Adrenal gland (tissue), 12 donors: ENCODE data around the gene BBX. TPM values are rescaled to one million over a fixed set of nuclear protein-coding genes. Genes with fewer than 3 reads are reported as not detected.

Experiments used
- DNase-seq, 7 donors: peaks; one replicate each; pipeline ENCODE4 v3.0.0-alpha.2; 2019 to 2020
- H3K27ac ChIP-seq, 5 donors: fragments of 200-600 bp; sonication (generic) in 4 of 5; 1 replicate in 3 of 5; 2 replicates in 2 of 5; pipeline versions ENCODE4 v1.5.1 to v1.8.0; 2016 to 2020; ENCODE audit warnings: mild to moderate bottlenecking in 1 of 5
- H3K27me3 ChIP-seq: fragments of 200-600 bp; 2 replicates; pipeline ENCODE4 v1.8.0; 2021
- H3K36me3 ChIP-seq, 2 donors: fragments of 200-600 bp; replicated peaks in 1 of 2; 1 replicate in 1 of 2; 2 replicates in 1 of 2; pipeline versions ENCODE4 v1.5.1 to v1.8.0; 2018 to 2022
- H3K4me1 ChIP-seq, 2 donors: fragments of 200-600 bp; replicated peaks in 1 of 2; 1 replicate in 1 of 2; 2 replicates in 1 of 2; pipeline versions ENCODE4 v1.5.1 to v1.8.0; 2018 to 2021
- H3K4me3 ChIP-seq, 4 donors: fragments of 200-600 bp; sonication (generic) in 3 of 4; one replicate each; pipeline ENCODE4 v1.5.1; 2016 to 2018
- H3K9me3 ChIP-seq, 3 donors: fragments of 200-600 bp; sonication (generic) in 1 of 3; replicated peaks in 1 of 3; 1 replicate in 2 of 3; 2 replicates in 1 of 3; pipeline versions ENCODE4 v1.5.1 to v1.8.0; 2016 to 2021
- POLR2A ChIP-seq, 2 donors: fragments of 450-650 bp; IDR thresholded peaks; one replicate each; pipeline ENCODE4 v1.6.1; 2017; ENCODE audit warnings: antibody characterized with exemption in 2 of 2, mild to moderate bottlenecking in 2 of 2, moderate library complexity in 1 of 2
- WGBS, 4 donors: extraction: QIAGEN DNeasy Blood & Tissue Kit in 2 of 4; methylation state at CpG; one replicate each; pipeline versions ENCODE4 v1.1.5 to v1.1.7; 2013 to 2017; 5-methylcytosine and 5-hydroxymethylcytosine counted together
- intact Hi-C, 2 donors: fragments of 100-400 bp; cut with DNase I; formaldehyde crosslinking; loops; one replicate each; pipeline versions ENCODE4 v1.14.1 to v1.15.0; 2022 to 2023
- polyA plus RNA-seq, 3 donors: library from polyadenylated mRNA; stranded (reverse); fragments of 200-250 nt in 2 of 3; fragments of 350-450 nt in 1 of 3; fragmentation: Illumina TruSeq in 1 of 3; extraction: RNeasy Lipid Tissue Mini Kit (QIAGEN cat#74804) in 1 of 3; gene quantifications; one replicate each; pipeline ENCODE4 v1.2.3, GENCODE V29; 2013 to 2014
- total RNA-seq, 9 donors: library from RNA; depleted of rRNA in 4 of 9; stranded (reverse); fragments of >200 nt in 4 of 9; fragments of 120-200 nt in 1 of 9; fragmentation: NEBNext Ultra II Directional in 1 of 9; extraction: Animal tissue kit (Norgen Biotek cat#: 25700) in 1 of 9; gene quantifications; one replicate each; pipeline versions ENCODE4 v1.1.0 to v1.2.4, GENCODE V29; 2013 to 2023
- TF ChIP-seq, protein P1 (sequence below), 6 experiments: fragments of 450-650 bp in 4 of 6; fragments of 200-600 bp in 2 of 6; sonication (generic) in 1 of 6; IDR thresholded peaks; 1 replicate in 5 of 6; 2 replicates in 1 of 6; pipeline versions ENCODE4 v1.5.1 to v1.8.0; 2016 to 2021; ENCODE audit warnings: antibody characterized with exemption in 6 of 6, mild to moderate bottlenecking in 2 of 6, moderate library complexity in 1 of 6
- donor health status: healthy with polysubstance abuse.
- donor health status: Bipolar disorder and iron deficiency.
- donor health status: DM: yes; HTN: yes; CAD: no.
- donor health status: DM: no; HTN: no; CAD: no.
- donor health status: DM: no; HTN: no; CAD: no.
- donor health status: DM: yes; HTN: yes; CAD: no.

BBX gene
- total and polyA plus RNA-seq, 12 donors = 12.8 to 208 (median 116) TPM

DNA sequence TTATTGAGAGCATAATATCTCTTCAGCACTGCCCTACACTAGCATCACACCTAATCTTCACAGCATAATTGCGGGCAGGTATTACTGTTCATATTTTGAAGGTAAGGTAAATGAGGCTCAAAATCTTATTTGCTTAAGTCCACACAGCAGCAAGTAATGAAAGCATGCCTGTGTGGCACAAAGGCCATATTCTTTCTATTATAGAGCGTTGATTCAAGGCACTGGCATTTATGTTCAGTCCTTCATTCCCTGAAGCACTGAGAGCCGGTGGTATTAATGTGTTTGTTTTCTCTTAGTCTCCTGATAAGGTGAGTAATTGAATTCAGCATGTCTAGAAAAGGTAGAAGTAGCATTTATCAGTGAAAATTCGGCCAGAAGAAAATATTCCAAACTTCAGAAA, 231.2 kb downstream of the BBX start:
- Histone ChIP-seq H3K36me3 (no peaks in the 10 kb centered on the region), H3K4me3 (no peak overlapping the region), H3K27ac (no peak overlapping the region), H3K27me3 (no peaks in the 10 kb centered on the region), H3K4me1 (peaks cover 5 to 8% of the 10 kb centered on the region in 2 donors), H3K9me3 (no peaks in the 10 kb centered on the region)
- intact Hi-C loops = loop anchor here (10.0 kb wide), 2 partner anchors 91 to 171 kb away; no protein-coding TSS in a partner anchor
- DNase-seq = no peak
- WGBS, 4 donors = 61 to 69% (median 63%) methylated on average over 4 of the region's 4 CpGs
- TF ChIP-seq POLR2A (IDR thresholded peaks at IDR 0.05) = no peak
- TF ChIP-seq, protein P1, sequence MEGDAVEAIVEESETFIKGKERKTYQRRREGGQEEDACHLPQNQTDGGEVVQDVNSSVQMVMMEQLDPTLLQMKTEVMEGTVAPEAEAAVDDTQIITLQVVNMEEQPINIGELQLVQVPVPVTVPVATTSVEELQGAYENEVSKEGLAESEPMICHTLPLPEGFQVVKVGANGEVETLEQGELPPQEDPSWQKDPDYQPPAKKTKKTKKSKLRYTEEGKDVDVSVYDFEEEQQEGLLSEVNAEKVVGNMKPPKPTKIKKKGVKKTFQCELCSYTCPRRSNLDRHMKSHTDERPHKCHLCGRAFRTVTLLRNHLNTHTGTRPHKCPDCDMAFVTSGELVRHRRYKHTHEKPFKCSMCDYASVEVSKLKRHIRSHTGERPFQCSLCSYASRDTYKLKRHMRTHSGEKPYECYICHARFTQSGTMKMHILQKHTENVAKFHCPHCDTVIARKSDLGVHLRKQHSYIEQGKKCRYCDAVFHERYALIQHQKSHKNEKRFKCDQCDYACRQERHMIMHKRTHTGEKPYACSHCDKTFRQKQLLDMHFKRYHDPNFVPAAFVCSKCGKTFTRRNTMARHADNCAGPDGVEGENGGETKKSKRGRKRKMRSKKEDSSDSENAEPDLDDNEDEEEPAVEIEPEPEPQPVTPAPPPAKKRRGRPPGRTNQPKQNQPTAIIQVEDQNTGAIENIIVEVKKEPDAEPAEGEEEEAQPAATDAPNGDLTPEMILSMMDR (IDR thresholded peaks at IDR 0.05) = no peak

DNA sequence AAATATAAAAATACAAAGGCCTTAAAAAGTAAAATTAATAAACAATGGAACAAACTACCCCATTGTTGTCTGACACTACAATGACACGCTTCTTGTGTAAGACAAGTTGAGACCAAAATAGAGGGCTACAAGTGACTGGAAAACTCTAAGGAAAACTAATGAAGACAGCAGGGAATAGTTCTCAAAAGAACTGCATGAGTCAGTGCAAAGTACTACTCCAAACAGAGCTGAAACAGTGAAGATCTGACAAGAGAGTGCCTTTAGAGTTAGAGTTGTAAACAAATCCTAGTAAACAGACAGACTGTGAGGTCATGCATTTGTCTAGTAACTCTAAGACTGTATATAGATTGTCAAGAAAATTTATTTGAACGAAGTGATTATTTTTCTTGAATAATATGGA, 233.9 kb downstream of the BBX start:
- H3K27me3 ChIP-seq = no peaks in the 10 kb centered on the region
- DNase-seq = no peak
- intact Hi-C loops = loop anchor here (10.0 kb wide), 2 partner anchors 88 to 168 kb away; no protein-coding TSS in a partner anchor
- TF ChIP-seq POLR2A (IDR thresholded peaks at IDR 0.05) = no peak
- TF ChIP-seq, protein P1 (IDR thresholded peaks at IDR 0.05) = no peak
- 87 to 94% (median 92%) methylated on average over 2 of the region's 2 CpGs for WGBS, 4 donors
- no peaks in the 10 kb centered on the region for H3K9me3 ChIP-seq
- no peaks in the 10 kb centered on the region for H3K36me3 ChIP-seq
- peaks cover 12 to 18% of the 10 kb centered on the region in 2 donors for H3K4me1 ChIP-seq
- H3K4me3 ChIP-seq = no peak overlapping the region
- no peak overlapping the region for H3K27ac ChIP-seq

DNA sequence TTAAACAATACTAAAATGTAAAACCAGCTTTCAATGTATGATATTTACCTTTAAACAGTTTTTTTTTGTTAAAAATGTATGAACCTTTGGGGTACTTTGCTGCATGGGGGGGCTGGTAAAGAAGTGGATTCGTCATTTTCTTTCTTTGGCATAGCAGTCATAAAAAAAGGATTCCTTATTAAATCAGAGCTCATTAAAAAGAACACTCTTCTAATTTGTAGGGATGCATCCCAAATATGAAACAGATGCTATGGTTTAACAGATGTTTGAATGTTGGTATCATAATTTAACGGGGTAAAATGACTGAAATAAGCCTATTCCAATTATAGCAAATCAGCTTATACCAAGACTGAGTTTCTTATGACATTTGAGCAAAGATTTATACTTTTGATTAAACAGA, 234.4 kb downstream of the BBX start:
- Histone ChIP-seq H3K4me1 (peaks cover 12 to 18% of the 10 kb centered on the region in 2 donors), H3K27me3 (no peaks in the 10 kb centered on the region), H3K27ac (no peak overlapping the region), H3K4me3 (no peak overlapping the region), H3K36me3 (no peaks in the 10 kb centered on the region), H3K9me3 (no peaks in the 10 kb centered on the region)
- WGBS, 4 donors = 83 to 96% (median 90%) methylated on average over 2 of the region's 2 CpGs
- intact Hi-C loops = loop anchor here (10.0 kb wide), 2 partner anchors 88 to 168 kb away; no protein-coding TSS in a partner anchor
- DNase-seq = no peak
- no peak for TF ChIP-seq POLR2A (IDR thresholded peaks at IDR 0.05)
- TF ChIP-seq, protein P1 (IDR thresholded peaks at IDR 0.05) = no peak

DNA sequence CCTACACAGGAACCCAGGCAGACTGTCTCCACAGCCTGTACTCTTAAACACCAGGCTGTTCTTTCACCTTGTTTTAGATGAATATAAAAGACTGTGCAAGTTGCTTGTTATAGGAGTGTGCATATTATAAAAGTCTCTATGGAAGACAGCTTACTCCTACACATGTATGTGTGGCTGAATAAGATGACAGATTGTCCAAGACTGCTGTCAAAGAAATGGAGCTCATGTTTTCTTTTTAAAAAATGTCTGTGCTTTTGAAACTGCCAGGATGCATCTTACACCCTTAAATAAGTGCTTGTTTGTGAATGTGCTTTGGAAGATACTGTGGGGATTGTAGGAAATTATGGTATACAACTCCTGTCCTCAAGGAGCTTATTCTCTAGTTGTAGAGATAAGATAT, 237.4 kb downstream of the BBX start:
- intact Hi-C loops = no loop called here

More for the DNA sequence above, 237.4 kb downstream of the BBX start:
- H3K36me3 ChIP-seq = no peaks in the 10 kb centered on the region
- DNase-seq = no peak
- TF ChIP-seq, protein P1 (IDR thresholded peaks at IDR 0.05) = no peak
- TF ChIP-seq POLR2A (IDR thresholded peaks at IDR 0.05) = no peak
- no peaks in the 10 kb centered on the region for H3K27me3 ChIP-seq
- H3K4me3 ChIP-seq = no peak overlapping the region
- no peaks in the 10 kb centered on the region for H3K9me3 ChIP-seq
- no peak overlapping the region for H3K27ac ChIP-seq
- peaks cover 11 to 12% of the 10 kb centered on the region in 2 donors for H3K4me1 ChIP-seq
